ENCODE measurements around the gene SPATS1. TPM values are rescaled to one million over a fixed set of nuclear protein-coding genes. Genes with fewer than 3 reads are reported as not detected.

The SPATS1 gene
- polyA plus RNA-seq, 1 donor (not counting 4 experiments of a cell fraction or from before 2014, with no cell fraction given) = not detected

DNA sequence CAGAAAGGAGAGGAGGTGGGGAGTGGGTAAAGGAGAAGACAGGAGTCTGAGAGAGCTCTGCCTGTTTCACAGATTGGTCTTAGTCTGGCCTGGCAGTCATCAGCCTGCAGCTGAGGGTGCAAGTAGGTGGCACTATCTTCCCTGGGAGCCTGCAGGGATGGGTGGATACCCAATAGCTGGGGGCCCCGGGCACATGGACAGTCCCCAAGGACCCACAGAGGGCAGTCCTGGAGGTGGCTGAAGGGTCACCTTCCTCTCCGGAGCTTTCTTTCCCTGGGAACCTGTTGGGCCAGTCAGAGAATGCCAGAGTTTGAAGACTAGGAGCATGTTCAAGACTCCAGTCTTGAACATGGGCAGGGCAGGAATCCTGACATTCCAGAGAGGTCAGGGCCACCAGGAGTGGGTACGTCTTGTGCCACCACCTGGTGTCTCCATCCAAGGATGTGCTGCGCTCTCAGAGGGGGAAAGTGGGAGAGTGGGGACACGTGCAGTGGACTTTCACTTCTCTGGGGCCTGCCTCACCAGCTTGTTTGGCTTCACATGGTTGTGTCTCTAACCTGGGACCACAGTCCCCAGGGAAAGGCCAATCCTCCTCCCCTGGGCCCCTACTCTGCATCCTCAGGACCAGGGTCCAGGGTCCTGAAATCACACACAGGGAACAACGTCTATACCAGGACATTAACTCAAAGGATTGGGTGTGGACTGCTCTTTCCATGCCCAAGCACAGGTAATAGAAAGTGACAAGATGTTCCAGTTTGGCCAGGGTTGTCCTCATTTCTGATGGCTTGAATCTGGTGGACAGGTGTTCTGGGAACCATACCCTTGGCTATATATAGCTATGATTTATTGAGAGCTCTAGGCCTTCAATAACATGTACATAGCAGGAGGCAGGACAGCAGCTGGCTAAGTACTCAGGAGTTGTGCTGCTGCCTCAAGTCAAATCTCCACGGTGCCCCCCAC is 47.3 kb upstream of the SPATS1 start:
- Histone ChIP-seq H3K27me3 (ENCODE audit: control insufficient read depth, extremely low read depth, insufficient read depth, low read length) (peaks cover 54% of the 10 kb centered on the region), H2AFZ (ENCODE audit: control insufficient read depth, low read length) (no peak overlapping the region), H4K20me1 (ENCODE audit: control insufficient read depth, extremely low read depth, insufficient read depth, low read length) (peaks cover 3% of the 10 kb centered on the region), H3K4me1 (ENCODE audit: control insufficient read depth, extremely low read depth, insufficient read depth, low read length) (peaks cover 7% of the 10 kb centered on the region), H3K9me1 (ENCODE audit: control insufficient read depth, extremely low read depth, insufficient read depth, low read length) (no peaks in the 10 kb centered on the region), H3K9me3 (ENCODE audit: control insufficient read depth, low read depth, low read length) (no peaks in the 10 kb centered on the region), H3K4me3 (ENCODE audit: control insufficient read depth in 2 of 3, extremely low read depth in 1 of 3, insufficient read depth in 2 of 3, low read depth in 1 of 3, low read length in 3 of 3) (no peak overlapping the region), H3K79me2 (ENCODE audit: control insufficient read depth, insufficient read depth, low read length) (no peaks in the 10 kb centered on the region), H3K4me2 (ENCODE audit: control insufficient read depth, extremely low read depth, insufficient read depth, low read depth, low read length) (no peak overlapping the region), H3K27ac (ENCODE audit: control insufficient read depth, insufficient read depth, low read length) (no peak overlapping the region), H3K9ac (ENCODE audit: control insufficient read depth, extremely low read depth, insufficient read depth, low read length) (no peak overlapping the region), H3K36me3 (ENCODE audit: control insufficient read depth in 2 of 2, extremely low read depth in 1 of 2, insufficient read depth in 2 of 2, low read length in 2 of 2) (peaks cover under 1 to 3% of the 10 kb centered on the region in 2 experiments)
- DNase-seq (ENCODE audit: low read depth, low spot score) (no peak), FAIRE-seq (no peak)
- peak; percentile 21 for TF ChIP-seq EZH2 (IDR thresholded peaks at IDR 0.05; ENCODE audit: low read length)
- TF ChIP-seq, protein P1, sequence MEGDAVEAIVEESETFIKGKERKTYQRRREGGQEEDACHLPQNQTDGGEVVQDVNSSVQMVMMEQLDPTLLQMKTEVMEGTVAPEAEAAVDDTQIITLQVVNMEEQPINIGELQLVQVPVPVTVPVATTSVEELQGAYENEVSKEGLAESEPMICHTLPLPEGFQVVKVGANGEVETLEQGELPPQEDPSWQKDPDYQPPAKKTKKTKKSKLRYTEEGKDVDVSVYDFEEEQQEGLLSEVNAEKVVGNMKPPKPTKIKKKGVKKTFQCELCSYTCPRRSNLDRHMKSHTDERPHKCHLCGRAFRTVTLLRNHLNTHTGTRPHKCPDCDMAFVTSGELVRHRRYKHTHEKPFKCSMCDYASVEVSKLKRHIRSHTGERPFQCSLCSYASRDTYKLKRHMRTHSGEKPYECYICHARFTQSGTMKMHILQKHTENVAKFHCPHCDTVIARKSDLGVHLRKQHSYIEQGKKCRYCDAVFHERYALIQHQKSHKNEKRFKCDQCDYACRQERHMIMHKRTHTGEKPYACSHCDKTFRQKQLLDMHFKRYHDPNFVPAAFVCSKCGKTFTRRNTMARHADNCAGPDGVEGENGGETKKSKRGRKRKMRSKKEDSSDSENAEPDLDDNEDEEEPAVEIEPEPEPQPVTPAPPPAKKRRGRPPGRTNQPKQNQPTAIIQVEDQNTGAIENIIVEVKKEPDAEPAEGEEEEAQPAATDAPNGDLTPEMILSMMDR (optimal IDR thresholded peaks at IDR 0.05 in 1 of 3, IDR thresholded peaks at IDR 0.05 in 1 of 3, conservative IDR thresholded peaks at IDR 0.05 in 1 of 3; ENCODE audit: extremely low read depth in 1 of 3, insufficient read depth in 2 of 3, low read length in 3 of 3) = no peak
- dilution Hi-C loops (cut with MboI; ENCODE audit: extremely low pct_ligation_motif_present, low sequenced_read_pairs) = no loop called here

DNA sequence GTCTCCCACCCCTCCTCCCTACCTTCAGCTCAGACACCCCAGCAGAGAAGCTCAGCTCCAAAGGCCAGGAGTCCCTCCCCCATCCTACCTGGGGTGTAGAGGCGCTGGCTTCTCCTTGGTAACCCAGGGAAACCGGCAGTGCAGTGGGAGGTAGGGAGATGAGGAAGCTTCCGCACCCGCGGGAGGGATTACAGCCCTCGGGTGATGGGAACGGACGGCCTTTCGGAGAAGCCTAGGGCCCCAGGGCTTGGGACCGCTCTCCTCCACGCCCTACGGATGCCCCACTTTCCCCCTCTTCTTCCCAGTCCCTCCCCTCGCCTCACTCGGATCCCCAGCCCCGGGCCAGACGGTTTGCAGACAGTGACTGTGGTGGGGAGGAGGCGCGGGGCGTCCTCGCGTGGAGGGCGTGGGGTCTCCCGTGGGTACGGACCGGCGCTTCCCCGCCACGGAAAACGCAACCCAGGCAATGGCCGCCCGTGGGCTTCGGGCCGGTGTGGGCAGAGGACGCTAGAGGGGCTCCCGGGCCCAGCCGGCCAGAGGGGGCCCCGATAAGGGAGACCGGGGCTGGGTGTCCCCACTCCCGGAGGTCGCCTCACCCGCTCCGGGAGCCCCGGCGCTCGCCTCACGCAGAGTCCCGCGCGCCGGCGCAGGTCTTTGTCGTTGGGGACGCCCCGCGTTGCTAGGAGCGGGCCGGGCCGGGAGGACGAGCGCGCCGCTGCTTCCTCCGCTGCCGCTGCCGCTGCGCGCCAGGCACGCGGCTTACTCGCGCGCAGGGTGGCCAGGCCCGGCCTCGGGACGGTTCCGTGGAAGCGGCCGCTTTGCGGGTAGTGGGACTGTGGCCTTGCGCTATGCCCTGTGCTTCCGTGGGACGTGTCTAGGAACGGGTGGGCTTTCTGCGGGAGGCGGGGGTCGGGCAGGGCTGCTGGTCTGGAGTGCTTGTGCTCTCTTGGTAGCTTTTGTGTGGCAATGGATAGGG is 45.1 kb upstream of the SPATS1 start:
- dilution Hi-C loops (cut with MboI; ENCODE audit: extremely low pct_ligation_motif_present, low sequenced_read_pairs) = no loop called here
- H3K27me3 ChIP-seq (ENCODE audit: control insufficient read depth, extremely low read depth, insufficient read depth, low read length) = peaks cover 39% of the 10 kb centered on the region
- peak overlapping the region; percentile 69 for H3K4me2 ChIP-seq (ENCODE audit: control insufficient read depth, extremely low read depth, insufficient read depth, low read depth, low read length)
- no peaks in the 10 kb centered on the region for H3K9me3 ChIP-seq (ENCODE audit: control insufficient read depth, low read depth, low read length)
- TF ChIP-seq EZH2 (IDR thresholded peaks at IDR 0.05; ENCODE audit: low read length) = peak; percentile 92
- TF ChIP-seq, protein P1 (optimal IDR thresholded peaks at IDR 0.05 in 1 of 3, IDR thresholded peaks at IDR 0.05 in 1 of 3, conservative IDR thresholded peaks at IDR 0.05 in 1 of 3; ENCODE audit: extremely low read depth in 1 of 3, insufficient read depth in 2 of 3, low read length in 3 of 3) = no peak
- H3K36me3 ChIP-seq (ENCODE audit: control insufficient read depth in 2 of 2, extremely low read depth in 1 of 2, insufficient read depth in 2 of 2, low read length in 2 of 2) = peaks cover 18 to 19% of the 10 kb centered on the region in 2 experiments
- peak overlapping the region; percentile 2 for H3K9ac ChIP-seq (ENCODE audit: control insufficient read depth, extremely low read depth, insufficient read depth, low read length)
- H3K9me1 ChIP-seq (ENCODE audit: control insufficient read depth, extremely low read depth, insufficient read depth, low read length) = peaks cover 2% of the 10 kb centered on the region
- peaks cover 7% of the 10 kb centered on the region for H3K4me1 ChIP-seq (ENCODE audit: control insufficient read depth, extremely low read depth, insufficient read depth, low read length)
- H3K79me2 ChIP-seq (ENCODE audit: control insufficient read depth, insufficient read depth, low read length) = no peaks in the 10 kb centered on the region
- H4K20me1 ChIP-seq (ENCODE audit: control insufficient read depth, extremely low read depth, insufficient read depth, low read length) = peaks cover 3% of the 10 kb centered on the region
- H2AFZ ChIP-seq (ENCODE audit: control insufficient read depth, low read length) = no peak overlapping the region
- H3K27ac ChIP-seq (ENCODE audit: control insufficient read depth, insufficient read depth, low read length) = no peak overlapping the region
- H3K4me3 ChIP-seq (ENCODE audit: control insufficient read depth in 2 of 3, extremely low read depth in 1 of 3, insufficient read depth in 2 of 3, low read depth in 1 of 3, low read length in 3 of 3) = peak overlapping the region; percentile 14 to 48 (median 38)
- DNase-seq (ENCODE audit: low read depth, low spot score) (no peak), FAIRE-seq (no peak)
